GM23338 (cell line): ENCODE measurements around the gene CFAP97D2. TPM values are rescaled to one million over a fixed set of nuclear protein-coding genes. Genes with fewer than 3 reads are reported as not detected.

Experiments used
- ATAC-seq: fragments of 200-7000 bp; cut with Tn5 transposase; 3 replicates; pipeline ENCODE4 v1.9.1; 2020
- DNase-seq: peaks from one replicate; pipeline ENCODE4 v3.0.0-alpha.2; 2015; ENCODE audit warnings: low spot score
- H2AFZ ChIP-seq: fragments of 200-600 bp; sonication (generic); 2 replicates; pipeline ENCODE4 v1.8.0; 2016; ENCODE audit warnings: antibody characterized with exemption, mild to moderate bottlenecking, moderate library complexity
- H3F3A ChIP-seq: fragments of 200-600 bp; sonication (generic); replicated peaks from 2 replicates; pipeline ENCODE4 v1.8.0; 2017; ENCODE audit warnings: antibody characterized with exemption, mixed run types, low read depth
- H3K27ac ChIP-seq: fragments of 200-600 bp; sonication (generic); 2 replicates; pipeline ENCODE4 v1.6.1; 2016; ENCODE audit warnings: low read depth
- H3K27me3 ChIP-seq: fragments of 200-600 bp; sonication (generic); 2 replicates; pipeline ENCODE4 v1.8.0; 2016; ENCODE audit warnings: mild to moderate bottlenecking, mixed run types, moderate library complexity; ENCODE audit not compliant: insufficient read depth
- H3K36me3 ChIP-seq: fragments of 200-600 bp; sonication (generic); 2 replicates; pipeline ENCODE4 v1.8.0; 2016; ENCODE audit warnings: mild to moderate bottlenecking; ENCODE audit not compliant: insufficient read depth
- H3K4me1 ChIP-seq: fragments of 200-600 bp; sonication (generic); 2 replicates; pipeline ENCODE4 v1.8.0; 2016; ENCODE audit warnings: mild to moderate bottlenecking, moderate library complexity; ENCODE audit not compliant: insufficient read depth
- H3K4me2 ChIP-seq: fragments of 200-600 bp; sonication (generic); 2 replicates; pipeline ENCODE4 v1.7.1; 2017; ENCODE audit warnings: mixed run types
- H3K4me3 ChIP-seq: fragments of 200-600 bp; sonication (generic); 2 replicates; pipeline ENCODE4 v1.6.1; 2016; ENCODE audit warnings: mixed run types
- H3K79me2 ChIP-seq: fragments of 200-600 bp; sonication (generic); replicated peaks from 2 replicates; pipeline ENCODE4 v1.8.0; 2017; ENCODE audit warnings: mild to moderate bottlenecking; ENCODE audit not compliant: insufficient read depth
- H3K9me2 ChIP-seq: fragments of 200-600 bp; sonication (generic); 2 replicates; pipeline ENCODE4 v1.8.0; 2017; ENCODE audit not compliant: insufficient read depth
- H4K20me1 ChIP-seq: fragments of 200-600 bp; sonication (generic); replicated peaks from 2 replicates; pipeline ENCODE4 v1.8.0; 2017; ENCODE audit warnings: mild to moderate bottlenecking; ENCODE audit not compliant: insufficient read depth
- H3K27ac Mint-ChIP-seq: 2 replicates; pipeline ENCODE4 v1.8.0; 2020; ENCODE audit warnings: inconsistent platforms, mild to moderate bottlenecking, moderate library complexity, mixed read lengths
- H3K27me3 Mint-ChIP-seq: 3 replicates; pipeline ENCODE4 v1.8.0; 2022; ENCODE audit warnings: low read depth, mild to moderate bottlenecking, moderate library complexity, mixed read lengths, inconsistent platforms; ENCODE audit not compliant: insufficient read depth, poor library complexity
- H3K36me3 Mint-ChIP-seq: 3 replicates; pipeline ENCODE4 v1.8.0; 2021; ENCODE audit warnings: low read depth, mild to moderate bottlenecking, inconsistent platforms, moderate library complexity, mixed read lengths
- H3K4me1 Mint-ChIP-seq: 3 replicates; pipeline ENCODE4 v1.8.0; 2020; ENCODE audit warnings: mild to moderate bottlenecking, inconsistent platforms, mixed read lengths
- H3K4me3 Mint-ChIP-seq: 3 replicates; pipeline ENCODE4 v1.8.0; 2021; ENCODE audit warnings: moderate library complexity, mild to moderate bottlenecking, inconsistent platforms, mixed read lengths
- H3K9me3 Mint-ChIP-seq: 3 replicates; pipeline ENCODE4 v1.8.0; 2020; ENCODE audit warnings: moderate library complexity, mild to moderate bottlenecking, inconsistent platforms, mixed read lengths
- CREB1 ChIP-seq: fragments of 250-450 bp; sonication (Bioruptor Pico); IDR thresholded peaks from 2 replicates; pipeline ENCODE4 v1.5.0; 2020; ENCODE audit warnings: low read depth, mild to moderate bottlenecking, moderate library complexity
- EZH2 ChIP-seq: fragments of 200-600 bp; sonication (generic); IDR thresholded peaks from one replicate; pipeline ENCODE4 v1.8.0; 2017; ENCODE audit warnings: antibody characterized with exemption, mild to moderate bottlenecking, low read depth; ENCODE audit not compliant: unreplicated experiment
- EZH2phosphoT487 ChIP-seq: fragments of 200-600 bp; sonication (generic); IDR thresholded peaks from one replicate; pipeline ENCODE4 v1.8.1; 2018; ENCODE audit warnings: antibody characterized with exemption; ENCODE audit not compliant: unreplicated experiment
- JUNB ChIP-seq: IDR thresholded peaks from one replicate; pipeline ENCODE4 v1.6.1; 2016; ENCODE audit warnings: antibody characterized with exemption; ENCODE audit not compliant: unreplicated experiment
- NANOG ChIP-seq: IDR thresholded peaks from 2 replicates; pipeline ENCODE4 v1.6.1; 2016; ENCODE audit warnings: antibody characterized with exemption, borderline replicate concordance
- STAT1 ChIP-seq: IDR thresholded peaks from one replicate; pipeline ENCODE4 v1.6.1; 2016; ENCODE audit warnings: antibody characterized with exemption; ENCODE audit not compliant: unreplicated experiment
- ZNF114 ChIP-seq: fragments of 250-450 bp; sonication (Bioruptor Pico); IDR thresholded peaks from 2 replicates; pipeline ENCODE4 v1.5.0; 2020; ENCODE audit warnings: mild to moderate bottlenecking, moderate library complexity
- ZNF331 ChIP-seq: fragments of 250-450 bp; sonication (Bioruptor Pico); IDR thresholded peaks from 2 replicates; pipeline ENCODE4 v1.5.0; 2020; ENCODE audit warnings: low read depth, mild to moderate bottlenecking, moderate library complexity
- polyA plus RNA-seq: library from polyadenylated mRNA; unstranded; fragments of >200 nt; fragmentation: Nextera tagmentation; extraction: Ambion mirVana; gene quantifications from 2 replicates; pipeline ENCODE4 v1.2.1, GENCODE V29; 2016
- total RNA-seq: library from RNA; depleted of rRNA; stranded (reverse); fragments of >200 nt; shearing (Covaris generic); gene quantifications from 2 replicates; pipeline ENCODE4 v1.2.3, GENCODE V29; 2014
- TF ChIP-seq, protein P1 (sequence below): fragments of 250-450 bp; sonication (Bioruptor Pico); IDR thresholded peaks from 2 replicates; pipeline ENCODE4 v1.5.0; 2020; ENCODE audit warnings: mild to moderate bottlenecking, moderate library complexity
- TF ChIP-seq, protein P2 (sequence below), 2 experiments: fragments of 200-600 bp in 1 of 2; sonication (generic) in 1 of 2; conservative IDR thresholded peaks; 2 replicates each; pipeline versions ENCODE4 v1.5.1 to v1.6.1; 2016 to 2017; ENCODE audit warnings: antibody characterized with exemption in 2 of 2, low read depth in 2 of 2, mild to moderate bottlenecking in 2 of 2, moderate library complexity in 1 of 2
- TF ChIP-seq, protein P3 (sequence below): IDR thresholded peaks from one replicate; pipeline ENCODE4 v1.6.1; 2018; ENCODE audit warnings: antibody characterized with exemption; ENCODE audit not compliant: unreplicated experiment

Gene CFAP97D2
- total and polyA plus RNA-seq, 2 experiments from 2014 or later, result not detected

DNA sequence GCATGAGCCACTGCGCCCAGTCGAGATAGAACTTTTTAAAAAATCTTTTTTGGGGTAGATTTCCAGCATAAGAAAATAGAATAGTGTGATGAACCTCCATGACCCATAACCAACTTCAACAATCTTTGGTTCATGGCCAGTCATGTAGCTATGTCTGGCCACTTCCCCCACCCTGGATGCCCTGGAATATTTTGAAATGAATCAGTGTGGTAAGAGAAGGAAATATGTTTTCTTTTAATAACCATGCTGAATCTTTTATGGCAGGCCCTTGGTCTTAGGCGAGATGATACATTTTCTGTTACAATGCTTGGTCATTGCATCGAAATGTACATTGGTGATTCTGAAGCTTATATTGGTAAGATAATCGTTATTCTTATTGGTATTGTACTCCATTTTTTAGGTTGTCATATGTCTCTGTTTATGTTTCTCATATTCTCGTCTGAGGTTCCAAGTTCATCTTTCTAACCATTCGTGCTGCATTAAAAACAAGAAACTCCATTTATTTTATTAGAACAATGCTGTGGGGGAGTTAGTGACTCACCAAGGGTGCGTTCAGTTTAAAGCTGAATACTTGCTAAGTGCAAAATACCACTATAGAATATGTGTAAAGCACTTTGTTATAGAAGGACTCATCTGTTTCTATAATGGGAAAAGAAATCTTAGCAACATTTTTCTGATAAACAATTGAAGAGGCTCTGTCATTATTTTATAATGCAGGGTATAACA, 86.0 kb downstream of the CFAP97D2 start:
- DNase-seq (no peak), ATAC-seq (no peak)
- H3K36me3 ChIP-seq, result peaks cover 76% of the 10 kb centered on the region
- H3K4me3 ChIP-seq, result no peak overlapping the region
- no peaks in the 10 kb centered on the region for H3K9me2 ChIP-seq
- no peaks in the 10 kb centered on the region for H3K27me3 ChIP-seq
- 0 out of 2 replicates have a peak, but pooled peaks cover 3% of the 10 kb centered on the region for H3K79me2 ChIP-seq
- no peaks in the 10 kb centered on the region for H3K4me1 Mint-ChIP-seq
- peaks cover 21% of the 10 kb centered on the region; the same call in 1 of the 2 replicates for H4K20me1 ChIP-seq
- H3K9me3 Mint-ChIP-seq, result no peaks in the 10 kb centered on the region
- H3K27ac ChIP-seq, result no peak overlapping the region
- no peak overlapping the region for H3K27ac Mint-ChIP-seq
- TF ChIP-seq, protein P1, sequence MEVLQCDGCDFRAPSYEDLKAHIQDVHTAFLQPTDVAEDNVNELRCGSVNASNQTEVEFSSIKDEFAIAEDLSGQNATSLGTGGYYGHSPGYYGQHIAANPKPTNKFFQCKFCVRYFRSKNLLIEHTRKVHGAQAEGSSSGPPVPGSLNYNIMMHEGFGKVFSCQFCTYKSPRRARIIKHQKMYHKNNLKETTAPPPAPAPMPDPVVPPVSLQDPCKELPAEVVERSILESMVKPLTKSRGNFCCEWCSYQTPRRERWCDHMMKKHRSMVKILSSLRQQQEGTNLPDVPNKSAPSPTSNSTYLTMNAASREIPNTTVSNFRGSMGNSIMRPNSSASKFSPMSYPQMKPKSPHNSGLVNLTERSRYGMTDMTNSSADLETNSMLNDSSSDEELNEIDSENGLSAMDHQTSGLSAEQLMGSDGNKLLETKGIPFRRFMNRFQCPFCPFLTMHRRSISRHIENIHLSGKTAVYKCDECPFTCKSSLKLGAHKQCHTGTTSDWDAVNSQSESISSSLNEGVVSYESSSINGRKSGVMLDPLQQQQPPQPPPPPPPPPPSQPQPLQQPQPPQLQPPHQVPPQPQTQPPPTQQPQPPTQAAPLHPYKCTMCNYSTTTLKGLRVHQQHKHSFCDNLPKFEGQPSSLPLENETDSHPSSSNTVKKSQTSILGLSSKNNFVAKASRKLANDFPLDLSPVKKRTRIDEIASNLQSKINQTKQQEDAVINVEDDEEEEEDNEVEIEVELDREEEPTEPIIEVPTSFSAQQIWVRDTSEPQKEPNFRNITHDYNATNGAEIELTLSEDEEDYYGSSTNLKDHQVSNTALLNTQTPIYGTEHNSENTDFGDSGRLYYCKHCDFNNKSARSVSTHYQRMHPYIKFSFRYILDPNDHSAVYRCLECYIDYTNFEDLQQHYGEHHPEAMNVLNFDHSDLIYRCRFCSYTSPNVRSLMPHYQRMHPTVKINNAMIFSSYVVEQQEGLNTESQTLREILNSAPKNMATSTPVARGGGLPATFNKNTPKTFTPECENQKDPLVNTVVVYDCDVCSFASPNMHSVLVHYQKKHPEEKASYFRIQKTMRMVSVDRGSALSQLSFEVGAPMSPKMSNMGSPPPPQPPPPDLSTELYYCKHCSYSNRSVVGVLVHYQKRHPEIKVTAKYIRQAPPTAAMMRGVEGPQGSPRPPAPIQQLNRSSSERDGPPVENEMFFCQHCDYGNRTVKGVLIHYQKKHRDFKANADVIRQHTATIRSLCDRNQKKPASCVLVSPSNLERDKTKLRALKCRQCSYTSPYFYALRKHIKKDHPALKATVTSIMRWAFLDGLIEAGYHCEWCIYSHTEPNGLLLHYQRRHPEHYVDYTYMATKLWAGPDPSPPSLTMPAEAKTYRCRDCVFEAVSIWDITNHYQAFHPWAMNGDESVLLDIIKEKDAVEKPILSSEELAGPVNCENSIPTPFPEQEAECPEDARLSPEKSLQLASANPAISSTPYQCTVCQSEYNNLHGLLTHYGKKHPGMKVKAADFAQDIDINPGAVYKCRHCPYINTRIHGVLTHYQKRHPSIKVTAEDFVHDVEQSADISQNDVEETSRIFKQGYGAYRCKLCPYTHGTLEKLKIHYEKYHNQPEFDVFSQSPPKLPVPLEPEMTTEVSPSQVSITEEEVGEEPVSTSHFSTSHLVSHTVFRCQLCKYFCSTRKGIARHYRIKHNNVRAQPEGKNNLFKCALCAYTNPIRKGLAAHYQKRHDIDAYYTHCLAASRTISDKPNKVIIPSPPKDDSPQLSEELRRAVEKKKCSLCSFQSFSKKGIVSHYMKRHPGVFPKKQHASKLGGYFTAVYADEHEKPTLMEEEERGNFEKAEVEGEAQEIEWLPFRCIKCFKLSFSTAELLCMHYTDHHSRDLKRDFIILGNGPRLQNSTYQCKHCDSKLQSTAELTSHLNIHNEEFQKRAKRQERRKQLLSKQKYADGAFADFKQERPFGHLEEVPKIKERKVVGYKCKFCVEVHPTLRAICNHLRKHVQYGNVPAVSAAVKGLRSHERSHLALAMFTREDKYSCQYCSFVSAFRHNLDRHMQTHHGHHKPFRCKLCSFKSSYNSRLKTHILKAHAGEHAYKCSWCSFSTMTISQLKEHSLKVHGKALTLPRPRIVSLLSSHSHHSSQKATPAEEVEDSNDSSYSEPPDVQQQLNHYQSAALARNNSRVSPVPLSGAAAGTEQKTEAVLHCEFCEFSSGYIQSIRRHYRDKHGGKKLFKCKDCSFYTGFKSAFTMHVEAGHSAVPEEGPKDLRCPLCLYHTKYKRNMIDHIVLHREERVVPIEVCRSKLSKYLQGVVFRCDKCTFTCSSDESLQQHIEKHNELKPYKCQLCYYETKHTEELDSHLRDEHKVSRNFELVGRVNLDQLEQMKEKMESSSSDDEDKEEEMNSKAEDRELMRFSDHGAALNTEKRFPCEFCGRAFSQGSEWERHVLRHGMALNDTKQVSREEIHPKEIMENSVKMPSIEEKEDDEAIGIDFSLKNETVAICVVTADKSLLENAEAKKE, result no peak
- TF ChIP-seq ZNF331 (CRISPR knock-in tag) (no peak), EZH2 (no peak), STAT1 (no peak), EZH2phosphoT487 (no peak), CREB1 (no peak), NANOG (no peak), JUNB (no peak), ZNF114 (no peak)
- TF ChIP-seq, protein P2, sequence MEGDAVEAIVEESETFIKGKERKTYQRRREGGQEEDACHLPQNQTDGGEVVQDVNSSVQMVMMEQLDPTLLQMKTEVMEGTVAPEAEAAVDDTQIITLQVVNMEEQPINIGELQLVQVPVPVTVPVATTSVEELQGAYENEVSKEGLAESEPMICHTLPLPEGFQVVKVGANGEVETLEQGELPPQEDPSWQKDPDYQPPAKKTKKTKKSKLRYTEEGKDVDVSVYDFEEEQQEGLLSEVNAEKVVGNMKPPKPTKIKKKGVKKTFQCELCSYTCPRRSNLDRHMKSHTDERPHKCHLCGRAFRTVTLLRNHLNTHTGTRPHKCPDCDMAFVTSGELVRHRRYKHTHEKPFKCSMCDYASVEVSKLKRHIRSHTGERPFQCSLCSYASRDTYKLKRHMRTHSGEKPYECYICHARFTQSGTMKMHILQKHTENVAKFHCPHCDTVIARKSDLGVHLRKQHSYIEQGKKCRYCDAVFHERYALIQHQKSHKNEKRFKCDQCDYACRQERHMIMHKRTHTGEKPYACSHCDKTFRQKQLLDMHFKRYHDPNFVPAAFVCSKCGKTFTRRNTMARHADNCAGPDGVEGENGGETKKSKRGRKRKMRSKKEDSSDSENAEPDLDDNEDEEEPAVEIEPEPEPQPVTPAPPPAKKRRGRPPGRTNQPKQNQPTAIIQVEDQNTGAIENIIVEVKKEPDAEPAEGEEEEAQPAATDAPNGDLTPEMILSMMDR (conservative IDR thresholded peaks at IDR 0.05; ENCODE audit: low read depth in 2 of 2), result no peak
- TF ChIP-seq, protein P3, sequence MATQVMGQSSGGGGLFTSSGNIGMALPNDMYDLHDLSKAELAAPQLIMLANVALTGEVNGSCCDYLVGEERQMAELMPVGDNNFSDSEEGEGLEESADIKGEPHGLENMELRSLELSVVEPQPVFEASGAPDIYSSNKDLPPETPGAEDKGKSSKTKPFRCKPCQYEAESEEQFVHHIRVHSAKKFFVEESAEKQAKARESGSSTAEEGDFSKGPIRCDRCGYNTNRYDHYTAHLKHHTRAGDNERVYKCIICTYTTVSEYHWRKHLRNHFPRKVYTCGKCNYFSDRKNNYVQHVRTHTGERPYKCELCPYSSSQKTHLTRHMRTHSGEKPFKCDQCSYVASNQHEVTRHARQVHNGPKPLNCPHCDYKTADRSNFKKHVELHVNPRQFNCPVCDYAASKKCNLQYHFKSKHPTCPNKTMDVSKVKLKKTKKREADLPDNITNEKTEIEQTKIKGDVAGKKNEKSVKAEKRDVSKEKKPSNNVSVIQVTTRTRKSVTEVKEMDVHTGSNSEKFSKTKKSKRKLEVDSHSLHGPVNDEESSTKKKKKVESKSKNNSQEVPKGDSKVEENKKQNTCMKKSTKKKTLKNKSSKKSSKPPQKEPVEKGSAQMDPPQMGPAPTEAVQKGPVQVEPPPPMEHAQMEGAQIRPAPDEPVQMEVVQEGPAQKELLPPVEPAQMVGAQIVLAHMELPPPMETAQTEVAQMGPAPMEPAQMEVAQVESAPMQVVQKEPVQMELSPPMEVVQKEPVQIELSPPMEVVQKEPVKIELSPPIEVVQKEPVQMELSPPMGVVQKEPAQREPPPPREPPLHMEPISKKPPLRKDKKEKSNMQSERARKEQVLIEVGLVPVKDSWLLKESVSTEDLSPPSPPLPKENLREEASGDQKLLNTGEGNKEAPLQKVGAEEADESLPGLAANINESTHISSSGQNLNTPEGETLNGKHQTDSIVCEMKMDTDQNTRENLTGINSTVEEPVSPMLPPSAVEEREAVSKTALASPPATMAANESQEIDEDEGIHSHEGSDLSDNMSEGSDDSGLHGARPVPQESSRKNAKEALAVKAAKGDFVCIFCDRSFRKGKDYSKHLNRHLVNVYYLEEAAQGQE, result no peak
- H3K36me3 Mint-ChIP-seq, result peaks cover 91% of the 10 kb centered on the region
- H2AFZ ChIP-seq, result no peak overlapping the region
- no peak overlapping the region for H3K4me3 Mint-ChIP-seq
- H3K4me2 ChIP-seq, result no peak overlapping the region
- no peaks in the 10 kb centered on the region for H3K27me3 Mint-ChIP-seq
- H3F3A ChIP-seq, result peaks cover 15% of the 10 kb centered on the region; the same call in 1 of the 2 replicates
- no peaks in the 10 kb centered on the region for H3K4me1 ChIP-seq
